HL-60/S4 treated with phorbol 12-myristate 13-acetate at 8.2 ng/mL for 4 days and 3 days (cell line): ENCODE measurements around the gene EPS15.
"Not testable (repeated sequence)": the region's sequence is repeated elsewhere in the genome, so short reads cannot be mapped to it uniquely, and the experiment has no call there.

Source experiments
- in situ Hi-C: fragments of 300-500 bp; cut with MboI; formaldehyde crosslinking; loops from 2 replicates; pipeline ENCODE4 v1.15.0; 2022; ENCODE audit warnings: low sequenced_read_pairs

The EPS15 gene

GRCh38 chr1:51386259-51386658 is 132.8 kb downstream of the EPS15 start:
- in situ Hi-C loops: not testable (repeated sequence)

- in situ Hi-C loops: no loop called here
Measured at GRCh38 chr1:51385776-51386175, 133.3 kb downstream of the EPS15 start.

GRCh38 chr1:51381964-51382363 is 137.1 kb downstream of the EPS15 start:
- in situ Hi-C loops: no loop called here

GRCh38 chr1:51380936-51381335 is 138.1 kb downstream of the EPS15 start:
- in situ Hi-C loops: no loop called here

GRCh38 chr1:51378871-51379270 is 140.2 kb downstream of the EPS15 start:
- in situ Hi-C loops: no loop called here

- in situ Hi-C loops: no loop called here
Measured at GRCh38 chr1:51373898-51374297, 145.2 kb downstream of the EPS15 start.

DNA sequence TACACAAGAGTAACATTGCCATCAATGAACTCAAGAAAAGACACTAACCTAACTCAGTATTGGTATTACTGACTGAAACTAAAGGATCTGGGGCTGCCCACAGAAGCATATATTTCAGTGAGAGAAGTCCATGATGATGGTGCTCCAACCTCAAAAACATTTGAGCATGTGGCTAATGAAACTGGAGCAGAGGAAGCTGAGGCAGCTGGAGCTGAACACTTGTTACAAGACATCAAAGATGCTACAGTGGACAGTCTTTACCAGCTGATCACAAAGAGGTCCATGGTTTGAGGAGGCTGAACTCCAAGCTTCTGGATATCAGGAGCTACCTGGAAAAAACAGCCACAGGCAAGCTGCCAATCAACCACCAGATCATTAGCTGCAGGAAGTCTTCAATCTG is 146.5 kb downstream of the EPS15 start:
- in situ Hi-C loops: no loop called here

- in situ Hi-C loops: no loop called here
Measured at GRCh38 chr1:51369171-51369570, 149.9 kb downstream of the EPS15 start.

- in situ Hi-C loops: no loop called here
Measured at GRCh38 chr1:51365774-51366173, 153.3 kb downstream of the EPS15 start.

DNA sequence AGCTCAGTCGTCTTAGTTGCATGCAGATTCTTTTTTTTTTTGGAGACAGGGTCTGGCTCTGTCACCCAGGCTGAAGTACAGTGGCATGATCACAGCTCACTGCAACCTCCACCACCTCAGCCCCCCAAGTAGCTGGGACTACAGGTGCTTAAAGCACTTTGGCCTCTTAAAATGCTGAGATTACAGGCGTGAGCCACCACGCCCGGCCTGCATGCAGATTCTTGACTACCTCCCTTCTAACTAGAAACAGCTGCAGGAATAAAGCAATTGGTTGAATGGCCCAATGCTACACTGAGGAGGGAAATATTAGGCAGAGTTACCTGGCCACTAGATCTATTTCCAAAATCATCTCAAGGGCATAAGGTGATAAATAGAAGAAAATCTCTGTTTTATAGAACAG is 159.2 kb downstream of the EPS15 start:
- in situ Hi-C loops: no loop called here

GRCh38 chr1:51355382-51355781 is 163.7 kb downstream of the EPS15 start:
- in situ Hi-C loops: no loop called here

DNA sequence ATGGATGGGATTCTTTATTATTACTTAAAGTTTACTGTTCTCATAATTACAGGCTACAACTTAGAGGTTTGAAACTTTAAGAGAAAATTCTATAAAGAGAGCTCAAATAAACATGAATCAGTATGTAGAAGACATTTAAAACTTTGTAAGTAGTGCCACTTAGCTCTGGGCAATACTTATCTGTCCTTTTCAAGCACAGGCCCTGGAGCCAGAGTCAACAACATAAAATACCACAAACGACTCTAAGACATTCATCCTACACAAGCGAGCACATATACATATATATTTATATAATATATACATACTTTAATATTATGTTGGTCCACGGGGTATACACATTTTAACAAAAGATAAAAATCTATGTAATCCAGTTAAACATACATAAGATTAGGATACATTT is 164.7 kb downstream of the EPS15 start:
- in situ Hi-C loops: no loop called here

DNA sequence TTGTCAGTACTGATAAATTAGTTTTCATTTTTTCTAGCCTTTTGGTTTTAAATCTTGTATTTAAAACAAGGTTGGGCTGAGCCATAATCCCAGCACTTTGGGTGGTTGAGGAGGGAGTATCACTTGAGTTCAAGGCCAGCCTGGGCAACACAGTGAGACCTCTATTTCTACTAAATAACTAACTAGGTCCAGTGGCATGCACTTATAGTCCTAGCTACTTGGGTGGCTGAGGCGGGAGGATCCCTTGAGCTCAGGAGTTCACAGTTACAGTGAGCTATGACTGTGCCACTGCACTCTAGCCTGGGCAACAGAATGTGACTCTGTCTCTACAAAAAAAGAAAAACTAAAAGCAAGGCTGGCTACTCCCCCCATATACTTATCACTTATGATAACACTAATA is 167.2 kb downstream of the EPS15 start:
- in situ Hi-C loops: no loop called here

GRCh38 chr1:51349862-51350261 is 169.2 kb downstream of the EPS15 start:
- in situ Hi-C loops: no loop called here

- in situ Hi-C loops: no loop called here
Measured at GRCh38 chr1:51348147-51348527, 170.9 kb downstream of the EPS15 start.

- in situ Hi-C loops: no loop called here
Measured at GRCh38 chr1:51347398-51348146, 171.5 kb downstream of the EPS15 start.

DNA sequence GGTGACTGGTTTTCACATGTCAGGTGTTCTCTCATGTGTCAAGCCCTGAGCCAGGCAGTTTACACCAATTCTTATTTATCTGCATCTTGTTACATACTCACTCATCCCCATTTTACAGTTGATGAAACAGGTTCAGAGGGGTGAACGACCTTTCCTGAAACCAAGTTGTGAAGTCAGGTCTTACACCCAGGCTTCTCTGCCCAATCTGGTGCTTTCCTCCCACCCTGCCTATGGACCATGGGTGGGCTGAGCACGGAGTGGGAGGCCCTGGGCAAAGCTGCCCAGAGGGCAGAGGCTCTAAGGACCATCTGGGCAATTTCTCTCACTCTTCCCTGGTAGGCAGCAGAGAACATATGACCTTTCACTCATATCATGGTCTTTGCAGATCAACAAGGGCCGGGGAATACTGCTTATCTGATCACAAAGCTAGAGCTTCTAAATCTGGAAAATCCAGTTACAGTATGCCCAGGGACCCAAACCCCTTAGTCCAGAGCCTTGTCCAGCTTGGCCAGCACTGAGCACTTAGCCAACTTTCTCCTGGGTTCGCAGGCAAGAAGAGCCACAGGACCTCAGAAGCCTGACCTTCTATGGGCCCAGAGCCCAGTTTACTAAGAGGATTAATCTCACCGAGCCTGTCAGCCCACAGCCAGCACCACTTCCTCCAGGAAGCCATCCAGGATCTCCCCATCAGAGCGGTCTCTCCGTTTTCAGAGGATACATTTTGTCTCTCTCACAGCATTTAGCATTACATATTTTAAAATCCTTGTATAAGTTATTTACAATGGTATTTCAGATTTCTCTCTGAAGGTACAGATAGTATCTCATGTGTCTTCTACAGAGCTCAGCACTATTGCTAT is 172.8 kb downstream of the EPS15 start:
- in situ Hi-C loops: no loop called here

DNA sequence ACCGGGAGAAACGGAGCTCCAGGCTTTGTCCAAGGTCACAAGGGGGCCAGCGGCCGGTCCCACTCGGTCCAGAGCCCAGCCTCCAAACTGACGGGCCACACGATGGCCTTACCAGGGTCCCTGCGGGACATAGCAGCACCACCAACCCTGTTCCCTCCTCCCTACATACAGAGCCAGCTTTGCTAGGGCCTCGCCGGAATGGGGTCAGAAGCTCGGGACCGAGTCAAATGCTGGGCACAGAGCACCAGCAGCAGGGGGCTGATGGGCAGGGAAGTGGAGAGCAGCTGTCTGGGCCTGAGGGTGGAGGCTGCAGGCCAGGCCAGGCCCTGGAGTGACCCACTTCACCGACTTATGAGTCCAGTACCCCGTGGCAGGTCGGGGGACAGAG is 173.8 kb downstream of the EPS15 start:
- in situ Hi-C loops: no loop called here

GRCh38 chr1:51344602-51345299 is 174.3 kb downstream of the EPS15 start:
- in situ Hi-C loops: no loop called here

DNA sequence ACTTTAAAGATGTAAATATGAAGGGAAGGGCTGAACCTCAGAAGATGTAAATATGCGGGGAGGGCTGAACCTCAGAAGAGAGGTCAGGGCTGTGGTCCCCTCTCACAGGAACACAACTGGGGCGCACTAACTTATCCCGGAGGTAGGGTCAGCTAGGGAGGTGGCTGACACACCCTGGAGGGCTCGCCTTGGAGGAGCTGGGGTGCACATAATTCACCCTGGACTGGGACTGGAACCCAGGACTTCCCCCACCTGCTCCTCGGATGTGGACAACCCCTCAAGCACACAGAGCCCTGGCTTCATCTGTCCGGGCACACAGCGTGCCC is 174.8 kb downstream of the EPS15 start:
- in situ Hi-C loops: no loop called here

- in situ Hi-C loops: no loop called here
Measured at GRCh38 chr1:51343624-51344023, 175.4 kb downstream of the EPS15 start.
